HG03442 (cell line): ENCODE data around the gene LRRN4.
"Not testable (repeated sequence)": the region's sequence is repeated elsewhere in the genome, so short reads cannot be mapped to it uniquely, and the experiment has no call there.

Experiments
- ATAC-seq: cut with Tn5 transposase; IDR thresholded peaks from one replicate; pipeline ENCODE4 v1.9.1; 2021; ENCODE audit warnings: mild to moderate bottlenecking, moderate library complexity; ENCODE audit not compliant: unreplicated experiment

Gene LRRN4

DNA sequence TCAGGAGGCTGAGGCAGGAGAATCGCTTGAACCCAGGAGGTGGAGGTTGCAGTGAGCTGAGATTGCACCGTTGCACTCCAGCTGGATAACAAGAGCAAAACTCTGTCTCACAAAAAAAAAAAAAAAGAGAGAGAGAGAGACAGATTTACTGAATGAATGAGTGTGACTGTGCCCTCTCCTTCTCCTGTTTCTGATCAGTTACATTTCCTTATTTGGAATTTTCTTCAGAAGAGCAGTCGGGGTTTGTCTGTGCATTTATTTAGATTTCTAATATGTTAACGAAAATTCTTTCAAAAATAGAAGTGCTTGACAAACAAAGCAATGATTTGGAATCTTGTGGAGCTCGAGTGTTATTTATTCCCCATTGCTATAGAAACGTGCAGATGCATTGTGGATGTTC, 6.4 kb upstream of the LRRN4 start:
- ATAC-seq, result no peak

DNA sequence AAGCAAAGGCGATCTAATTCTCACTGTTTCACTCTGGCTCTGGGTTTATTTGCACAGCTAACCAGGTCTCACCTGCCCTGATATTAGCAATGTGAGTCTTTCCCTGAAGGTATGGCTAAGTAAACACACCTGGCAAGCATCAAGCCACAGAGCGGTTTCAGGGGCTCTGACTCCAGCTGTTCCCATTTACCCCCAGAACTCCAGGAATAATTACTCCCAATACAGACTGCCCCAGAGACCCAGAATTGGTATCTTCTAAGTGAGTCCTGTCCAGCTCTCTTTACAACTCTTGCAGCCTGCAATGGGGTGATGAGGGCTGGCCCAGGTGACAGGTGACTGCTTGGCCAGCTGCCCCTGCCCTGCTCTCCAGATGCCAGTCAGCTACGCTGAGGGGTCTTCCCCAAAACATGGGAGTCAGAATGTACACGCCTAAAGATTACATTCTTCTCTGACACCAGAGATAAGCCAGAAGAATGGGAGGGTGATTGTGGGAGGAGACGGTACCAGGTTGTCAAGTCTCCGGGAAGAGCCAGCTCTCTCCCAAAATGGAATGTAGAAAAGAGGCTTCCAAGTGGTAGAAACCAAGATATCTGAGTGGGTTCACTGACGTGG, 4.9 kb upstream of the LRRN4 start:
- ATAC-seq, result no peak

DNA sequence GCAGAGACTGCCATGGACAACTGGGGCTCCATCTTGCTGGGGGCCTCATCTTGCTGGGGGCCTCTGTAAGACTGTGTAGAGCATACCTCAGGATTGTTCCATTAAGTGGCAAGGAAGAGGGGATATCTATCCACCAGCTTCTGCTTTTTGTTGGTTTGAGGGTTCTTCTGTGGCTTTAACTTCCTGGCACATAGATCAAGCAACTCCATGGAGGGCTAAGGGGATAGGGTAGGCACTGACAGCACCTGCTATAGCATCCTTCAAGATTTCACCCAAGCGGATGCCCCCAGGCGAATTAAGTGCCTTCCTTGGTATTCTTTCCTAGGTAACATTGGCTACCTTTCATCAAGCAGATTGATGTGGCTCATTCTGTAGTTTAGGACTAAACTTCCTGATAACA, 3.8 kb upstream of the LRRN4 start:
- no peak for ATAC-seq

DNA sequence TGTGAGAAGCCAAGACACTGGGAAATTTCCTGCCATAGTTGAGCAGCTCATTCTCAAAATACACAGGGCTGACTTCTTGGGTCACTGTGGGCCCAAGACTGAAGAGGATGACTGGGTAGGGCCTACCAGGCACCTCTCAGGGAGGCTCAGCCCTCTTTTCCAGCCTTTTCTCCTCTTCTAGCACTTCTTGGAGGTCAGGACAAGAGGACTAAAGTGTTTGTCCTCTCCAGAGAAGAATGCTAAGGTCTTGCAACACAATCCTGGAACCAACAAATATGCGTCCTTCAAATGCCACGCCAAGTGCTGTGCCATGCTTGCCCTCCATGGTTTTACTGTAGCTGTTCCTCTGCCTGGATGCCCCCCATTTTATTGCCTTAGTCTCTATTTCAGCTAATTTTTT, 3.3 kb upstream of the LRRN4 start:
- no peak for ATAC-seq

GRCh38 chr20:6055981-6056569, 2.2 kb upstream of the LRRN4 start:
- ATAC-seq, result no peak

- ATAC-seq, result no peak
Measured at GRCh38 chr20:6055161-6055783, 1.4 kb upstream of the LRRN4 start.

DNA sequence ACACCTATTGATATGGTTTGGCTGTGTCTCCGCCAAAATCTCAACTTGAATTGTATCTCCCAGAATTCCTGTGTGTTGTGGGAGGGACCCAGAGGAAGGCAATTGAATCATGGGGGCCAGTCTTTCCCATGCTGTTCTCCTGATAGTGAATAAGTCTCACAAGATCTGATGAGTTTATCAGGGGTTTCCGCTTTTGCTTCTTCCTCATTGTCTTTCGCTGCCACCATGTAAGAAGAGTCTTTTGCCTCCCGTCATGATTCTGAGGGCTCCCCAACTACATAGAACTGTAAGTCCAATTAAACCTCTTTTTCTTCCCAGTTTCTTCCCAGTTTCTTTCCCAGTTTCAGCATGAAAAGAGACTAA, 810 bp upstream of the LRRN4 start:
- ATAC-seq, result not testable (repeated sequence)

GRCh38 chr20:6053064-6053775, 640 bp downstream of the LRRN4 start:
- ATAC-seq, result no peak

DNA sequence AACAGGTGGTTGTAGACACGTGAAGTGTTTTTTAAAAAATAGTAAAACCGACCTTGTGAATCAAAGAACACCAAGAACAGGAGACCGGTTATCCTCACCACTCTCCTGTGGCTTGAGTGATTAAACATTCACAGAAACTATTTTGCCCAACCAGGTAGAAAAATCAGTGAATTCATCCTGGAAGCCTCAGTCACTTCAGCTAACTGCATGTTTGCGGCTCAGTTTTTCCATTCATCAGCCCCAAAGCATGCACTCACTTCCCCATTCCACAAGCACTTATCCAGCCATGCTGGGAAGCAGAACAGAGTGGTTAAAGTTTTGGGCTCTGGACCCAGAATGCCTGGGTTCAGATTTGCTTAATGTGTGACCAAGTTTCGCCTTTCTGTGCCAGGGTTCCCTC, 2.4 kb downstream of the LRRN4 start:
- no peak for ATAC-seq

DNA sequence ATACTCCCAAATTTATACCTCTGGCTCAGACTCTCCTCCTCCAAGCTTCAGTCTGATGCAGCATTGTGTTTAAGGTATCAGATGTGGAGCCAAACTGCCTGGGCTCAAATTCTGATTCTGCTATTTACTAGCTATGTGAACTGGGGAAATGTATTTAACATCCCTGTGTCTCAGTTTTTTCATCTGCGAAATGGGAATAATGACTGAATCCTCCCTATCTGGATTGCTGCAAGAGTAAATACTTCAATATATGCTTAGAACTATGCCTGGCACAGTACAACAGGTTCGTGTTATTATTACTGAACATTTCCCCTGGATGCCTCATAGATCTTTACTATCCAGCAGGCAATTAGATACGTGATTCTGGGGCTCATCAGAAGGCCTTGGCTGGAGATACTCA, 5.5 kb downstream of the LRRN4 start:
- no peak for ATAC-seq

DNA sequence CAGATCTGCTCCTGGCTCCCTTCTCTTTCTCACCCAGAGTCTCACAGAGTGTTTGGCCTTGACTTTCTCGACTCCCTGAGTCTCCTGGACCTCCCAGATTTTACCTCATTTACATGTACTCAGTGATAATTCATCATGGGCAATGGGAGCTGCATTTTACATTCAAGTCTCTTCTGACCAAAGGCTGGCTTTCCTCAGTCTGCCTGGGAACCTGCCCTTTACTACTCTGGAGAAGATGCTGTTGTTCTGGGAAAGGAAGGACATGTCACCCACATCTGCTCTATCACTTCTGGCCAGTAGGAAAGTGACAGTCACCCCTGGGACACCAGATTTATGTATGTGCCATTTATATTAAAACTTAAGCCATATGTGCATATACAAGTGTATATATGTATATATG, 7.4 kb downstream of the LRRN4 start:
- no peak for ATAC-seq

DNA sequence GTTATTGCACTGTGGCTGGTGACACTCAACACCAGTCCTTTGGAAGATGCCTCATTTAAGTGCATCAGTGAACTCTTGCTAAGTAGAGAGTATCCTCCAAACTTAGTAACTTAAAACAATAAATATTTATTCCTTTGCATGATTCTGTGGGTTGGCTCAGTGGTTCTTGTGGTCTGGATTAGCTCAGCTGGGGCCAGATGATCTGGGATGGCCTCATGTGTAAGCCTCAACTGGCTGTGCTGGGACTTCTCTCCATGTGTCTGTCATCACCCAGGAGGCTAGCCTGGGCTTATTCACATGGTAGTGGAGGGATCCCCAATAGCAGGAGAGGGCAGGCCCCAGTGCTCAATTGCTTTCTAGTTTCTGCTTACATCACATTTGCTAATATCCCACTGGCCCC, 8.3 kb downstream of the LRRN4 start:
- ATAC-seq, result no peak

DNA sequence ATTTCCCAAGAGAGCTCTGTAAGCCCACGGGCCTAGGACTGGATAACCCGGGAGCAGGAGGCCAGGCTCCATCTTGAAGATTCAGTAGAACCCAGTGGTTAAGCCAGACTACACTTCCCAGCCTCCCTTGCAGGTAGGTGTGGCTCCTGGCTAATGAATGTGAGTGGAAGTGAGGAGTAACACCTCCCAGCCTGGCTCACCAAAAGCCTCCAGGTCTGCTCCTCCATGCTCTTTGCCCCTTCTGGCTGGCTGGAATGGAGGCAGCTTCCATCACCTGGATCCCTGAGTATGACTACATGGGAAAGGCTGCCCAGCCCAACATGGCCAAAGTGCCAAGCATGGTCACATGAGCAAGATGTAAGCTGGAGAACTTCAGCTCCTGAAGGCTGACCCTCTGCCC, 9.7 kb downstream of the LRRN4 start:
- no peak for ATAC-seq

DNA sequence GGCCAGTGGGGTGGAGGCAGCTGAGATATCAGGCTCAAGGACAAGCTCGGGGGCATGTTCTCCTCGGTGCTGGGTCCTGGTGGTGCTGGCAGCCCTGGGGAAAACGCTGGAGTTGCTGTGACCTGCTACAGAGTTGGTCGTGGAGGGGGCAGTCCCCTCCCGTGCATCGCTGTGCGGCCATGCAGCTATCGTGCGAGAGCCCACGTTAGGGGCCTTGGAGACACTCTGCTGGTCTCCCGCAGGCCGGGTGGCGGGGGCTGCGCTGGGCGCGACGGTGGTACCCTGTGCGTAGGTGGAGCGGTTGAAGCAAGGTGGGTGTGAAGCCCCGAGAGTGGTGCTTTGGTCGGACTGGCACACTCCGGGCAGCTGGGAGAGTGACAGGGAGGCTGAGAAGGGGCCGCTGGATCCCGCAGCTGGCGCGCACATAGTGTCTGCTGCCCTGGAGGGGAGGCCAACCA, 12.0 kb downstream of the LRRN4 start:
- no peak for ATAC-seq

DNA sequence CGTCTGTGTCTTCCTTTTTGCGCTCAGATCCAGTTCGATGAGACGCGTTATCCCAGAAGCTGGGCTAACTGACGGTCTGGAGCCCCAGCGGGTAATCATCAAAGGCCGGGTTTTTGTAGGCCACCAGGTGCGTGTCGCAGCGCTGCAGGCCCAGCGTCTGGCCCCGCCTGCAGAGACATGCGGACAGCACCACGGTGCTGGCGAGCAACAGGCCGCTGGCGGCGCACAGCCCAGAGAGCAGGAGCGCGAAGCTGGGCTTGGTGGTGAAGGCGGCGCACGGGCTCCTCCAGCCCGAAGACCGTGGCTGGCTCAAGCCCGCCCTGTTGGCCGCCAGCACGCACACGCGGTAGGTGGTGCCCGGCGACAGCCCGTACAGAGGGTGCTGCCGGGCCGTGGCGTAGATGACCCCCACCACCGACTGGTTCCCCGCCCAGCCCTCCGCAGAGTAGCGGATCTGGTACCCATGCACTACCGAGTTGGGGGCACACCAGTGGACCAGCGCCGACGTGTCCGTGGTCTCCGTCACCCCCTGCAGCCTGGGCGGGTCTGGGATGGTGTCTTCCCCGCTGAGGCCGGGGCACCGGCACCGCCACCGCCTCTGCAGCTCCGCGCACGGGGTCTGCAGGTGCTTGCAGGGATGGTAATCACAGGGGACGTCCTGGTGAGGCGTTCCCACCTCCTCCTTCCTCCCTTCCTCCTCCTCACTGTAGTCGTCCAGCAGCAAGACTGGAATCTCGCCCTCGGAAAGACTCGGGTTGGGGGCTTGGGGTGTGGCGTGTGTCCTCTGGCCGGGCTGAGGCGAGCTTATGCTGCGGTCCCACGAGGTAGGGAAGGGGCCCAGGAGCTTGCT, 12.7 kb downstream of the LRRN4 start:
- ATAC-seq, result no peak

GRCh38 chr20:6040540-6040939, 13.3 kb downstream of the LRRN4 start:
- no peak for ATAC-seq

- ATAC-seq, result no peak
Measured at GRCh38 chr20:6039766-6040165, 14.1 kb downstream of the LRRN4 start.

DNA sequence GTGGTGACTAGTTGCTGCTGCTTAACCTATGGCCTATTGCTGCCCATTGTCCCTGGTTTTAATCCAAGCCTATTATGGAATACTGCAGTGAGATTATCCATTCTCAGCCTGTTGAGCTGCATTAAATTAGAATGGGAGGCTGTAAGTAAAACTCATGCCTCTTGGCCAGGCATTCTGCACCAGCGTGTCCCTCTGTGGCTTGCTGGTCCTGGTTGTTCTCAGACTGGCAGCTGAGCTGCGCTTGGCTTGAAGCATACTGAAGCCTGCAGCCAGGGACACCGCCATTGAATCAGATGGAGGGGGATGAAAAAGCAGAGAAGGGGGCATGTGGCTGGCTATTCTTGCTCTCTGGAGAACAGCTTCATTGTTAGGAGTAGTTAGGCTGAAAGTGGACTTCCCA, 15.6 kb downstream of the LRRN4 start:
- no peak for ATAC-seq

DNA sequence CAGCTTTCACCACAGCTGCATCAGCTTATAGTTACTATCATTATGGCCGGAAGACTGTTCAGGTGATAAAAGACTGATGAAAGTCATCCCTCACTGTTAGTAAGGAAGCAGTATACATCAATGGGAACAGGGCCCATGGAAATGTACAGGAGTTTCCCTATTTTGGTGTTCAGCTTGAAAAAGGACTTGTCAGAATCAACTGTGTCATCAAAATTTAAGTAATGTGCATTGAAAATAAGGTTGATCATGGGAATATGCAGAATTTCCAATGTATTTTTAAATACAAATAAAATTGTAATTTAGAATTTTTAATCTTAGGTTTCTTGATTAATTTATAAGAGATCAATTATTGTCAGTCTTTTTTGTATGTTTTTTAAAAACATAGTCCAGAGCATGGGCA, 16.8 kb downstream of the LRRN4 start:
- ATAC-seq, result no peak

DNA sequence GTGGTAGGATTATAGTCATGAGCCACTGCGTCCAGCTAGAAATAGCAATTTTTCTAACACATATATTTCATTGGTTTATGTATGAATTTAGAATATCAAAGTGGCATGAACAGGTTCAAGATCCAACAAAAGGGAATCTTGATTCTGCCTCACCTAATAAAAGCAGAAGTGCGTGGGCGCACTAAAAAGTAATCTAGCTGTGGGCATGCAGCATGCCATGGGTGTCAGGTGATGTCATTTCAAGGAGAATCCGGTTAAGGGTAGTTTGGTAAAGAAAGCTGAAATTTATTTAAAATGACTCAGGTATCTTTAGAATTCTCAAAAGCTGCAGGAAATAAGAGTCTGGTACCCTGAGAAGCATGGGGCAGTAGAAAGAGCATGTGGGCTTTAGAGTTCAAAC, 17.6 kb downstream of the LRRN4 start:
- no peak for ATAC-seq
